HG02642 (cell line): Measurements from ENCODE around the gene CCDC175.
A peak's percentile ranks its signal among the peaks of the same experiment; 100 is the strongest.

ENCODE experiments used
- ATAC-seq: cut with Tn5 transposase; IDR thresholded peaks from one replicate; pipeline ENCODE4 v1.9.1; 2021; ENCODE audit warnings: mild to moderate bottlenecking; ENCODE audit not compliant: unreplicated experiment, poor library complexity

The CCDC175 gene

GRCh38 chr14:59483819-59484638, 92.6 kb downstream of the CCDC175 start, which contains the start of the genes JKAMP and L3HYPDH:
TSS of gene JKAMP (plus strand) at chr14:59484517. CDS start at chr14:59484590, 73 bp downstream.
TSS of gene L3HYPDH (minus strand) at chr14:59484408. CDS start at chr14:59484316, 92 bp downstream.
- peak; percentile 91 for ATAC-seq

DNA sequence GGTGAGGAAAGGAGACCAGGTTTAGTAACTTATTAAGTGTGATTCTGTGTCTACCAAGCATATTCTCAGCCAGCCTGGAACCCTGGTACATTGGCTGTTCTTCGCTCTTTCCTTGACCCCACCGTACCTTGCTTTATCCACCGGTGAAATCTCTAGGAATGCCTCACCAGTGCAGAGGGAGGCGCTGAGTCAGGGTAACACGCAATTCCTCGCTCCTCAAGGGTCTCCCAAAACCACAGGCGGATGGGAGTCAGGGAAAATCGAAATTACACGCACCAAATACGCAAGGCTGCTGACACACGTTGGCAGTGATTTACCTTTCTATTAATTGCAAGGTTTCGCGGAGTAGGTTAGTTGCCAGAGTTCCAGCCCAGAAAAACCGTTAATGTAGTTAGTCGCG, 93.2 kb downstream of the CCDC175 start:
- ATAC-seq, result no peak

- ATAC-seq, result no peak
These were observed 93.9 kb downstream of the CCDC175 start for GRCh38 chr14:59482541-59483331.

DNA sequence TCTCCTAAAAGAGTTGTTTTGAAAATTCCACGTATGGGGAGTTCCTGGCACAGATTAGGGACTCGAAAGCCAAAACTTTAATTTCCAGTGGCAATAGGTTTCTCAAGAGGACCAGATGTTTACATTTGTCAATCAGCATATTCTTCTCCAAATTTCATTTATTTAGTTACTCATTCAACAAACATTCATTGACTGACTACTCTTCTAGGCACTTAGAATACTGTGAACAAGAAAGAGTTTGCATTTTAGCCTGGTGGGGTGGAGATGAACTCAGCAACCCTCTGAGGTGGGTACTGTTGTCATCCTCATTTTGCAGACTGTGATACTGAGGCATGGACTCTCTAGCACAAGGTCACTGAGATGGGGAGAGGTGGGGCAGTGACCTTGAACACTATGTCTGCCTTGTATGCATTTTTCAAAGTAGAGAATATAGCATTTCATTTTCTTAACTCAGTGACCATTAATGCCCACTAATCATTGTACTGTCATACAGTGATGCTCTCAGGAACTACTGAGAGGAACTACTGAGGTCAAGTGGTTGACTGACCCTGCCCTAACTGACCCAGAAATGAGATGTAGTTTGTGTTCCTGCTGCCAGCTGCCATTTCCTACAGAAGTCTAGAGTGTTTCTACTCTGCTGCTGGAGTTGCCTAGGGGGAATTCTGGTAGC, 94.6 kb downstream of the CCDC175 start:
- no peak for ATAC-seq

DNA sequence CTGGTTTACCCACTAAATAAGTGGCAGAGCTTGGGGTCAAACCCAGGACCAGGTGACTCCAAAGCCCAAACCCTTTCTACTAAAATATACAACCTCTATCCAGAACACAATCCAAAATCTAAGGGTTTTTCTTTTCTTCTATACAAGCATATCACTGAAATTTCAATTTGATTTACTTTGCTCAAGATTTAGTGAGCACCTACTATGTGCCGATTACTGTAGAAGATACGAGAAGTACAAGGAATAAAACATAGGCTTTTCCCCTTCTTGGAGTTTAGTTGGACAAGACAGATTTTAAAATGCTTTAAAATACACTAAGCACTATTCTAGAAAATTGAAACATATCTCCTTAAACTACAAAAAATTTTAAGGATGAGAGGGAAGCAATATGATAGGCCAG, 95.2 kb downstream of the CCDC175 start:
- ATAC-seq, result no peak

GRCh38 chr14:59480166-59480565, 96.4 kb downstream of the CCDC175 start:
- no peak for ATAC-seq

GRCh38 chr14:59478540-59478939, 98.1 kb downstream of the CCDC175 start:
- no peak for ATAC-seq

DNA sequence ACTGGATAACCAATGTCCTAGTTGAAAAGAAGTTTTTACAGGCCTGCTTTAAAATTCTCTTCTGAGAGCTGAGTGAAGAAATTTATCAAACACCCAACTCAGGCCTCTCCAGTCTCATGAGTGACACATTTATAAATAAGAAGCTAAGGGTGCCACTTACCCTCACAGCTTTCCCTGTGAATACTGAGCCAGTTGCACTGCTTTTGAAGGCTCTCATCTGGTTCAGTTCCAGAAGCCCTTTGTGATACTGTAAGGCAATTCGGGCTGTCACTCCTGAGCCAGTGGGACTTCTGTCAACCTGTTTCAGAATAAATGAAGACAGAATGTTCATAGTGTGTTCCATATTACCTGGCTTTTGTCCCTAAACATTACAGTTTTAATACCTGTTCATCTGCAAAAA, 100.9 kb downstream of the CCDC175 start:
- no peak for ATAC-seq

DNA sequence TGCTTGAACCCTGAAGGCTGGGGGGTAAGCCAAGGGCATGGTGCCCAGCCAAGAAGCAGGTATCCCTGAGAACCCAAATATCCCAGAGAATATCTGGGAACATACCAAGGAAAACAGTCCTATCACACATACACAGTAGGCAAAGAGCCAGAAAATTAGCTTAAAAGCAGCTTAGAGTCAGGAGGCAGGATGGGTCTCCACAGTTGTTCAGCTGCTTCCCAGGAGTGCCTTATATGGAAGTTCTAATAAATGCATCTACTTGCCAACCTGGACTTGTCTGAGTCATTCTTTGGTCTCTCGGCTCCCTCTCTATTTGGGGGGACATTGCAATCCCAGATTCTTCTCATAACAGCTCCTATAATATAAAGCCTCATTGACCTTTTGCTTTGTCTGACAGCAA, 102.4 kb downstream of the CCDC175 start:
- no peak for ATAC-seq

DNA sequence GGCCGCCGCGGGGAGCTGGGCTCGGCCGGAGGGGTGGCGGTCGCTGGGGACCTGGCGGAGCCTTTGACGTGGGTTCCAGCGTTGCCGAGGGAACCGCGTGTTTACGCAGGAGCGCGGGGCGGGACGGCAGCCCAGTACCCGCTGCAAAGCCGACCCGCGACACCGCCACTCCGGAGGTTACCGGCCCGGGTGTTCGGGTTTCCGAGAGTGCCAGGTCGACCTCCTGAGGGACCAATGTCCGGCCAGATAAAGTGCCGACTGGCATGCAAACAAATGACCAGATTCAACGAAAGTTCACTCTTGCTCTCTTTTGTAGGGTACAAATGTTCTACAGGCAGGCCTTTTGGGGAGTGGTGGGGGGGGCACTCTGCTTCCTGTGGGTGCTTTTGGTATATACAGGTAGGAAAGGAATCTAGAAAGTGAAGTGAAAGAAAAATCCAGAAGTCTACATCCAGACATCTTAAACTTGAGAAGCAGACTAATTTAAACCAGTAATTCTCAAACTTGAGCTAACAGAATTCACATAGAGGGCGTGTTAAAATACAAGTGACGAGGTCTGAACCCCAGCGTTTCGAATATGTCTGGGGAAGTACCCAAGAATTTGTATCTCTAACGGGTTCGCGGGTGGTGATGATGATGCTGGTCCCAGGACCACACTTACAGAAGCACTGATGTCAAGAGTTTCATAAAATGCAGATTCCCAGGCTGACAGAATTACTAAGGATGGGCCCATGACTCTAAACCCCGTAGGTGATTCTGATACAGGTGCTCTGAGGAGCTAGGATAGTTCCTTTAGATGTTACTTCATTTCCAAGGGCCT, 111.1 kb downstream of the CCDC175 start, which contains the start of gene GPR135:
Gene GPR135, minus strand, starts transcription at position 65 of the 820 bp plus-strand sequence. CDS start 154 bp downstream, outside the sequence.
- ATAC-seq, result peak; percentile 34

DNA sequence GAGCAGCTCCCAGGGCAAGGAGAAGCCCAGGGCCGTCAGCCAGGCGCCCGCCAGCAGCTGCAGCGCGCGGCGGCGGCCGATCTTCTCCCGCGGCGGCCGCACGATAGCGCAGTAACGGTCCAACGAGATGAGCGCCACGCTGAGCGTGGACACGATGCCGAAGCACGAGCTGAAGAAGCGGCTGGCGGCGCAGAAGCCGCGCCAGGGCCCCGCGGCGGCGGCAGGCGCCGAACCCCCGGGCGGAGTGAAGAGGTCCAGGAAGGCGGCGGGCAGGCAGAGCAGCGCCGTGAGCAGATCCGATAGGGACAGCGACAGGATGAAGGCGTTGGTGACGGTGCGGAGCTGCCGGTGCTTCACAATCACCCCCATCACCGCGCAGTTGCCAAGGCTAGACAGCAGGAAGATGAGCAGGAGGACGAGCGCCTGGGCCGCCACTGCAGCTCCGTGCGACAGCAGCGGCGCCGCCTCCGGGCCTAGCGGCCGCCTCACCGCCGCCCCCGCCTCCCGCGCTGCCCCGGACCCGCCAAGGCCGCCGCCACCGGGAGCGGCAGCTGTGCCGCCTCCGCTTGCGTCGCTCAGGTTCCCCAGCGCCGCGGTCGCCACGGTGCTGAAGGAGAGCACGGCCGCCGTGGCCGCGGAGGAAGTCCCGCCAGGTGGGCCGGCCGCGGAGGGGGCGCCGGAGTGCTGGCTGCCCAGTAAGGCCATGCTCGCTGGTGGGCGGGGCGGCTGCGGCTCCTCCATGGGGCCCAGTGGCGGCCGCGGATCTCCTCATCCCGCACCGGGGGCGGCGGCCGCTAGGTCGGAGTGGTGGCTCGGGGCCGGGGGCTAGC, 111.9 kb downstream of the CCDC175 start:
- peak; percentile 66 for ATAC-seq

- ATAC-seq, result no peak
These were observed 112.7 kb downstream of the CCDC175 start for GRCh38 chr14:59463787-59464485.

DNA sequence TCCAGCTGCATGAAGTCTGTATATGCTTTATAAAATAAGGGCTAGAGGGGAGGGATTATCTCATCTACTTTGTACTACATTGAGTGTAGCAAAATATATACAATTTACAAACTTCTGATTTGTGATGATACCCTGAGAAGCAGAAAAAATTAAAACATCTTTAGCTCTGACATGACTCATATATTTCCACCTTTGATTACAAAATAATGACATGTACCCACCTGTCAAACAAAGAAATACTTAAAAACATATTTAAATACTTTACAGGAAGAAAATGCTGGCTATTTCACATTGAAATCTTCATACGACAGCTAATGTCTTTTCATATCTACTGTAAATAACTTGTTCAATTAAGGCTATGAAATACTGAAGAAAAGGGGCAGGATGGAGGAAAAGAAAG, 114.7 kb downstream of the CCDC175 start:
- ATAC-seq, result no peak

DNA sequence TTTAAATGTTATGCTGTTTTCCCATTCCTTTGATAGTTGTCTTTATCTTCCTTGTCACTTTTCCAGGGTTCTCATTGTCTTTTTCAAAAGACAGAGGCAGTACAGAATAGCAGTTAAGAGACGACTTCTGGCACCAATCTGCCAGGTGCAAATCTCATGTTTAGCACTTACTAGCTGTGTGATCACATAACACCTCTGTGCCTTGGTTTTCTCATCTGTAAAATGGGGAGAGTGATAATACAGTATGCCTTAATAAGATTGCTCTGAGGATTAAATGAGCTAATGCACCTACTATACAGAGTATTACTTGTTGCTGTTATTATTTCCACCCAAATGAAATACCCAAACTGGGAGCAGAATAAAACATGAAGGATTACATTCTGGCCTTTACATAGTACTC, 116.2 kb downstream of the CCDC175 start:
- ATAC-seq, result no peak

GRCh38 chr14:59458486-59458885, 118.1 kb downstream of the CCDC175 start:
- ATAC-seq, result no peak

- no peak for ATAC-seq
These were observed 121.2 kb downstream of the CCDC175 start for GRCh38 chr14:59455411-59455810.
